ENCODE data around the gene ARL6.
A peak's percentile ranks its signal among the peaks of the same experiment; 100 is the strongest.
"Not testable (repeated sequence)": the region's sequence is repeated elsewhere in the genome, so short reads cannot be mapped to it uniquely, and the experiment has no call there.

The ARL6 gene

GRCh38 chr3:97821774-97822358 is 57.3 kb downstream of the ARL6 start, which contains the start of gene CRYBG3:
Gene CRYBG3, plus strand, starts transcription at chr3:97822011. Its CDS starts 196 bp downstream, at chr3:97822207.
- DNase-seq, result peak; percentile 85

GRCh38 chr3:97822359-97822775 is 57.8 kb downstream of the ARL6 start:
- DNase-seq, result peak; percentile 71

GRCh38 chr3:97823046-97824004 is 58.8 kb downstream of the ARL6 start:
- peak; percentile 14 for DNase-seq

- DNase-seq, result no peak
Measured at GRCh38 chr3:97825101-97825500, 60.5 kb downstream of the ARL6 start.

- DNase-seq, result no peak
Measured at GRCh38 chr3:97827741-97828471, 63.3 kb downstream of the ARL6 start.

- DNase-seq, result no peak
Measured at GRCh38 chr3:97829198-97829597, 64.6 kb downstream of the ARL6 start.

- DNase-seq, result no peak
Measured at GRCh38 chr3:97830638-97831037, 66.1 kb downstream of the ARL6 start.

GRCh38 chr3:97831140-97831539 is 66.6 kb downstream of the ARL6 start:
- DNase-seq, result no peak

- not testable (repeated sequence) for DNase-seq
Measured at GRCh38 chr3:97833184-97833583, 68.6 kb downstream of the ARL6 start.

GRCh38 chr3:97835761-97836160 is 71.2 kb downstream of the ARL6 start:
- DNase-seq, result no peak

- no peak for DNase-seq
Measured at GRCh38 chr3:97838393-97838792, 73.8 kb downstream of the ARL6 start.

- DNase-seq, result no peak
Measured at GRCh38 chr3:97839944-97840343, 75.4 kb downstream of the ARL6 start.

GRCh38 chr3:97841304-97841703 is 76.7 kb downstream of the ARL6 start:
- DNase-seq, result no peak

- DNase-seq, result no peak
Measured at GRCh38 chr3:97841956-97842355, 77.4 kb downstream of the ARL6 start.

GRCh38 chr3:97848779-97849178 is 84.2 kb downstream of the ARL6 start:
- DNase-seq, result no peak
